HG03571 (cell line): ENCODE data around the gene TREML2.
"Not testable (repeated sequence)": the region's sequence is repeated elsewhere in the genome, so short reads cannot be mapped to it uniquely, and the experiment has no call there.

ENCODE experiments used
- ATAC-seq: cut with Tn5 transposase; IDR thresholded peaks from one replicate; pipeline ENCODE4 v1.9.1; 2021; ENCODE audit not compliant: unreplicated experiment

The TREML2 gene

DNA sequence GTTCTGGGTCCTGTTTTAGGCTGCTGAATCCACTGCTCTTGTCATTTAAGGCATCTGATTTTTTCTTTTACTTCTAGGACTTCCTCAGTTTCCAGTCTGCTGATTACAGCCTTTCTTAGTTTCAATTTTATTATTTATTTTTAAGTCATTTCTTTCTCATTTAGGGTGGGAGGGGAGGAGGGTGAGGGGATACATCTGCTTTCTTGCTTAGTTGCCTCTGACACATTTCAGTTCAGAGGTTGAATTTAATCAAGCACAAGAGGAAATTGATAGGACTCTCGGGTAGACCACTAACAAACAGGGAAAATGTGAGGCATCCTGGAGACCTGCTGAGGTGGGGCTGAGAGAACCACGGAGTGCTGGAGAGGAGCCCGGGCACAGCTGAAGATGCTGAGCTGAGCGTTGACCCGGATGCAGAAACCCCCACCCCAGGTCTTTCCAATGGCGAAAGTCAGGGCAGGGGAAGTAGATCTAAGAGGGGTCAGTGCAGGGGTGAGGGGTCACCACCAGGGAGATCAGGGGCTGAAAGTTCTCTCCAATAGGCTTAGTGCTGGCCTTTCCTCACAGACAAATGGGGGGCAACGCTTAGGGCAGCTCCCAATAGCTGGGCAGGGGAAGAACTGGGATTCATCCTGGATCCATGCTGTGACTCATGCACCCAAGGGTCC is 7.6 kb upstream of the TREML2 start:
- ATAC-seq, result no peak

DNA sequence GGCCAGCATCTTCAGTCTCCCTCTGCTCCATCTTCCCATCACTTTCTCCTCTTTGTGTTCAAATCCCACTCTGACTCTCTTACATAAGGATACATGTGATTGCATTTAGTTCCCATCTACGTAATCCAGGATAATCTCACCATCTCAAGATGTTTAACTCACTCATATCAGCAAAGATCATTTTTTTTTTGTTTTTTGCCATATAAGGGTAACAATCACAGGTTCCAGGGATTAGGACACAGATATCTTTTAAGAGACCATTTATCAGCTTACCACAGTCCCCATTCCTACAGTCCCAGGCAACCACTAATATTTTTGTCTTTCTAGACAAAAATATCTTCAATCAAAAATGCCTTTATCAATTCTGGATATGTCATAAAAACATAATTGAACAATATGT is 3.2 kb upstream of the TREML2 start:
- no peak for ATAC-seq

DNA sequence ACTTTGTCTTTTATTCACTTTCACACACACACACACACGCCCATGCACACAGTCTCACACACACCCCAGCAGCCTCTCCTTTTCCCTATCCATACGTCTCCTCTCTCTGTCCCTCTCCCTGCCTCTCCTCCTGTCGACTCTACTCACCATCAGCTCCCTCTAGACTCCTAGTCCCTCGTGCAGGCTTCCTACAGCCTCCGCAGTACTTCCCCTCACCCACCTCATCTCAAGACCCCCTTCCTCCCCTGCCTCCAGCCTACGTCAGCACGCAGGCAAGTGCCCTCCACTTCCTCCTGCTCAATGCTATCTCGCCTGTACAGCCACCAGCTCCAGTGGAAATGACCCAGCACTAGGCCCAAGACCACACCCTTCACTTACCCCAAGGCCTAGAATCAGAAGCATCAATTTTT is 820 bp upstream of the TREML2 start:
- ATAC-seq, result no peak

DNA sequence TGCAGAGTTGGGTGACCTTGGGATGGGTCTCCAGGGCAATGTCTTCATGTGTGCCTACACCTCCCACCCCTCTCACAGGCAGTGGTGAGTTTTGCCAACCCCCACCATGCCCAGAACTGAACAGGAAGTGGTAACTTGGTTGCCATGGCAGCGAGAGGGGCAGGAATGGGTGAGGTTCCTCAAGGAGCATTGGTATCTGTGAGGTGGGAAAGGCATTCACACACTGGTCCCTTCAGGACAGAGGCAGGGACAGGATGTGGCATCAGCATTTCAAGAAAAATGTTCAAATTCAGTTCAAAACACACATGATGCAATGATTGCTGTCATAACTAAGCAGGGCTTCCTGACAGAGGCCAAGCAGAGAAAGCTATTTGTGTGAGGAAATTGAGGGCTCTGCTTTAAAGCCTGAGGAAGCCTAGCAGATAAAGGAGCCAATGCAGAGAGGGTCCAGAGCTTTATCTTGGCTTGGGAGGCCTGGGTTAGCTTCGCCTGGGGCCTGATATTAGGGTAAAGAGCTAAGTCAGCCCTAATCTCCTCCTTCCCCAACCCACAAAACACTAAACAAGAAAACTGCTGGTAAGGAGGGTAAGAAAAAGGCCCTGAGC is 551 bp downstream of the TREML2 start:
- no peak for ATAC-seq

DNA sequence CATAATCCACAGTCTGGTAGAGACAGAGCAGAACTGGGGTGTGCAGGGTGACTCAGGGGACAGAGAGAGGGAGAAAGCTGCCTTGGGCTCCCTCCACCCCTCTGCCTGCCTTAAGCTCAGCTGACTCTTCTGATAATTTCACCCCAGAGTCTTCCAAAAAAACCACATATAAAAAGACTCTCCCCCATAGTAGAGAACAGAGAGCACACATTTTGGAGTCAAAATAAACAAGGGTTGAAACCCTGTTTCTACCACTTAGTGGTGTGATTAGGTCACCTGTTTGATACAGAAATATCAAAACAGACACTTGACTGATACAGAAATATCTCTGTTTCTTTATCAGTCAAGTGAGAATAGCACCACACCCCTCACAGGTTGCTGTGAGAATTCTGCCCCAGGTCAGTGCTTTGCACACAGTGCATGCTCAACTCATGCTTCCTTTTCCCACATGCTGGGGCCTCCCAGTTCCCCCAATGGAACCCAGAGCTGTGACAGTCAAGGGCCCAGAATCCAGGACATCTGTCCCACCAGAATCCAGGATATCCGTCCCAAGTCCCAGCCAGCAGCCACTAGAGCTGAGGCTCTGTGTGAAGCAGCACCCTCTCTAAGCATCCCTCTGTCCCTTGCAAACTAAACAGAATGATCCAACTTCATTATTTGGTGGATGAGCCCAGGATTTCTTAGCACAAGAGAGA is 1.2 kb downstream of the TREML2 start:
- no peak for ATAC-seq

DNA sequence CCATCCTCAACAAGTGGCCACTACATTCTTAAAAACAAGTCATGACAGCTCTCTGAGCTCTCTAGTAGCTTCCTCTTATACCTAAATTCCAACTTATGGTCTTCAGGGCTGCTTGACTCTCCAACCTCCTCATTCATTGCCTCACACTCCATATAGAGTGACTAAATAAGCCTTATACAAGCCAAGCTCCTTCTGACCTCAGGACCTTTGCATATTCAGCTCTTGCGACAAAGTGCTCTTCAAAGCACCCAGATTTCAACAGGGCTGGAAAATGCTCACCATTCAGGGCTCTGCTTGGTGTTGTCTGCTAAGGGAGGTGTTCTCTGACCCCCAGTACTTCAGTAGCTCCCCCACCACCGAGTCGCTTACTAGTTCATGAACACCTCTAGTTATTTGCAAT is 3.7 kb downstream of the TREML2 start:
- ATAC-seq, result no peak

DNA sequence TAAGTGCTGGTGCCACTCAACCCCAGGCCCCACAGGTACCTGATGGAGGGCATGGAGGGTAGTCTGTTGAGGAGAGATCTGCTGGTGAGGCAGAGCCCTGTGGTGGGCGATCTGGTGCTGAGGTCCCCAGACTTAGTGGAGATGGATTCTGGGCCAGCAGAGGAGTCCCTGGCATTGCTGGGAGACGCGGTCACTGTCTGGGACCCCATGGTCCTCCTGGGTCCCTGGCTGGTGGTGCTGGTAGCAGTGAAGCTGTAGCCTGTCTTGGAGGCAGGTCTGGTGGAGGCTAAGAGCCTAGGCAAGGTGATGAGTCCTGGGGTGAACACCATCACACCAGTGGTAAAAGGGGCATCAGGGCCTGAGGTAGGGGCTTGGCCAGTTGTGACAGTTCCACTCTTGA is 6.6 kb downstream of the TREML2 start:
- ATAC-seq, result no peak

DNA sequence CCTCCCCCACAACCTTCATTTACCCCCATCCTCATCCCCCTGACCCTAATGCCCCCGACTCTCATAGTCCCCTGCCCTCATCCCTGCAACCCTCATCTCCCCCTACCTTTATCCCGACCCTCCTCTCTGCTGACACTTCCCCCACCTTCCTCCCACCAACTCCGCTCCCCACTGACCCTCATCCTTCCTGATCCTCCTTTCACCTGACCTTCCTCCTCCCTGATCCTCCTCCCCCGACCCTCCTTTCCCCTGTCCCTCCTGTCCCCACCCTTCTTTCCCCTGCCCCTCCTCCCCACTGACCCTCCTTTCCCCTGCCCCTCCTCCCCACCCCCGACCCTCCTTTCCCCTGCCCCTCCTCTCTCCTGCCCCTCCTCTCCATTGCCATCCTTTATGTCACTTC is 7.1 kb downstream of the TREML2 start:
- ATAC-seq, result no peak

DNA sequence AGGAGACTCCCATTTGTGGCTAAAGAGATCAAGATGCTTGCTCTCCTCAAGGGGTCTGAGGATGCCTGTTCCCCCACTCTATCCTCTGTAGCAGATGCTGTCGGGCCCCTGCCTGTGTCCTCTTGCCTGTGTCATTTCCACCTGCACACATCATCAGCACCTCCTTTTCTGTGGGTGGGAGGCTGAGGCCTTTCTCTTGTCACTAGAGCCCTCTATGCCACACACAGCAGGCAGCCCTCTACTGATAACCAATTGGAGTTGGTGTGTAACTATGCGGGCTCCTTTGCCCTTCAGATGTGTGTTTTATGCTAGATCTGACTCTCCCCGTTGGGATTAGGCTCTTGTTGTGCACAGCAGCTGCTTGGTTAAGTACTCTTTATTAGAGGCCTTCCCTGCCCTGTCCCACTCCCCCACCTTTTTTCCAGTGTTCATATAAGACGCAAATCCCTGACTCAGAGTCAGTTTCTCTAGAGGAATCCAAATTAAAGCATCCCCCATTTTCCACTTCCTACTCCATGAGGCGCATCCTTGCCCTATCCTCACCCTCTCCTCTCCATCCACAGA is 7.7 kb downstream of the TREML2 start:
- ATAC-seq, result no peak

DNA sequence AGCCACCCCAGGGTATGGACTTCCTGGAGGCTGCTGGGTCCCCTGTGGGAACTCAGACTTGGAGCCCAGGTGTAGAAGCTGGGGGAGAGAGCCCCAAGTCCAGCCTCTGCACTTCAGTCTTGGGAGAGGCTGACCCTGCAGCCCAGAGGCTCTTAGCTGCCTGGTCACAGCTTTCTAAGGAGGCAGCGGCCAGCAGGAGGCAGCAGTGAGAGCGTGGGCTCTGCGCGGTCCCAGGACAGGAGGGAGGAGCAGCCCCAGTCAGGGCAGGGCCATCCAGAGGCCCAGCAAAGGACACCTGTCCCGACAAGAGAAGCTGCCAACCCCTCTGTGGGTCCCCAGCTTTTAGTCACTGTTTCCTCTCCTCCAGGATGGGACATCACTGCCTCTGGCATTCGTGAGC is 9.4 kb downstream of the TREML2 start:
- ATAC-seq, result no peak

DNA sequence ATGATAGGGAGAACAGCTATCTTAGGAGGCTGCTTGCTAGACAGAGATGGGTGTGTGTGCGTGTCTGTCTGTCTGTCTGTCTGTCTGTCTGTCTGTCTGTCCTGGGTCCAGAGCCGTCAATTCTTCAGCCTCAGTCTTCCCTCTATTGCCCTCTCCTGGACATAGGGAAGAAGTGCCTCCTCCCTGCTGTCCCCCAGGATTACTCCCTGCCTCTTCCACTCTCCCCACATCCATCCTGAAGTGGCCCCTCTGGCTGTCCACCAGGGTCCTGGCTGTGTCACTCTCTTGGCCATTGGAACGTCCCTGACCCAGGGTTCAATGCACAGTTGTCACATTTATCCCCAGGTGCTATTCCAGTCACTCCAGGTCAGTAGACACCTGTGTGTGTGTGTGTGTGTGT is 10.2 kb downstream of the TREML2 start:
- no peak for ATAC-seq

DNA sequence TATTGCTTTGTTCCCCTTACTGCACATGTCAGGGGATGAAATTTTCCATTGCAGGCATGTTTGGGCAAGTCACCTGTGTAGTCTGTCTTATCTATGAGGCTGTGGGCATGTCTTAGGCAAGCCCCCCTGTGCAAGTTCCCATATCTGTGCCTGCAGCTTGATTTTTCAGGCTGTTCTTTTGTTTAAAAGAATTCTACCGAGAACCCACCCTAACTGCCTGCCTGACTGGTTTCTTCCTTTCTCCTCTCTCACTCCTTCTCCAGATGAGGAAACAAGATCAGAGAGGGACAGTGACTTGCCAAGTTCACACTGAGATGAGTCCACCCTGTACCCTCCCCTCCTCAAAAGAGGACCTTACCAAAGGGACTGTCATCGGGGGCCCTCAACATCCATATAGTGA is 11.0 kb downstream of the TREML2 start:
- no peak for ATAC-seq

DNA sequence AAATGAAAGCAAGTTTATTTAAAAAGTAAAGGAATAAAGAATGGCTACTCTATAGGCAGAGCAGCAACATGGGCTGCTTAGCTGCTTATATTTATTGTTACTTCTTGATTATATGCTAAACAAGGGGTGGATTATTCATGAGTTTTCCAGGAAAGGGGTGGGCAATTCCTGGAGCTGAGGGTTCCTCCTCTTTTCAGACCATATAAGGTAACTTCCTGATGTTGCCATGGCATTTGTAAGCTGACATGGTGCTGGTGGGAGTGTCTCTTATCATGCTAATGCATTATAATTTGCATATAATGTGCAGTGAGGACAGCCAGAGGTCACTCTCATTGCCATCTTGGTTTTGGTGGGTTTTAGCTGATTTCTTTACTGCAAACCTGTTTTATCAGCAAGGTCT is 11.9 kb downstream of the TREML2 start:
- ATAC-seq, result not testable (repeated sequence)

DNA sequence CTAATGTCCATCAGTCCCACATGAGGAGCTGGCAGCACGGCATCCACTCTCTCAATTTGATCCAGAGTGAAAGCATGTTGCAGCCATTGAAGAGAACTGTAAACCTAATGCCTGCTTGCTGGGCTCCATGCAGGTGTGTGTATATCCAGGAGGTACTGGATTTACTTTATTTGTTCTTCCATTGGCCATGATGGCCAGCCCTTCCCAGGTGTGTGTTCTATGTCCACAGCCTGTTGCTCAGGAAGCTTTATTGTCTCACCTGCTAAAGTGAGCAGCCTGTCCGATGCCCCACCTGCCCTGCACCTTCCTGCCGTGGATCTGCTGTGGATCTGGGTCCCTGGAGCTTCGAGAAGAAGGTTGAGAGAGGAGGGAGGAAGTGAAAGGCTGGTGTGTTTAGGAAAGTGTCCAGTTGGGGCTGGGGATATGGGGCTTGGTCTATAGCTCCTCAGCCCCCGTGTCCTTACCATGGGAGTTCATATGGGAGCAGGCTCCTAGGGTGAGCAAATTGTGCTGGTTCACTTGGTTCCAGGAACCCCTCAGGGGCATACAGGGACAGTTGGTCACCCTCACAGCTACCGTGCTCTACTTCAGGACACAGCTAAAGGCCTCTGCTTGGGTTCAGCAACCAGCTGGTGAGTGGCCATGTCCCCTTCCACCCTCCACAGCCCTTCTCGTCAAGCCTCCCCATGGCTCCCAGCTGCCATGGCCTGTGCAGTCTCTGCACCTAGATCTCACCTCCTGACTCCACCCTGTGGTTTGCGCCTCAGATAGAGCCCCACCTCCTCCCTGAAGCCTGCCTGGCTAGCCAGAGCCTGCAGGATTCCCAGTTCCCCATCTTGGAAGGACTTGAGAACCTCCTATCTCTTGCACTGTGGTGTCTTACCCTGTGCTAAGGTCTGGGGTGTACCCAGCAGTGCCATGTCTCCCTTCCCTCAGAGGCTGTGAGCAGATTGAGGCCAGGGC is 12.7 kb downstream of the TREML2 start:
- no peak for ATAC-seq

DNA sequence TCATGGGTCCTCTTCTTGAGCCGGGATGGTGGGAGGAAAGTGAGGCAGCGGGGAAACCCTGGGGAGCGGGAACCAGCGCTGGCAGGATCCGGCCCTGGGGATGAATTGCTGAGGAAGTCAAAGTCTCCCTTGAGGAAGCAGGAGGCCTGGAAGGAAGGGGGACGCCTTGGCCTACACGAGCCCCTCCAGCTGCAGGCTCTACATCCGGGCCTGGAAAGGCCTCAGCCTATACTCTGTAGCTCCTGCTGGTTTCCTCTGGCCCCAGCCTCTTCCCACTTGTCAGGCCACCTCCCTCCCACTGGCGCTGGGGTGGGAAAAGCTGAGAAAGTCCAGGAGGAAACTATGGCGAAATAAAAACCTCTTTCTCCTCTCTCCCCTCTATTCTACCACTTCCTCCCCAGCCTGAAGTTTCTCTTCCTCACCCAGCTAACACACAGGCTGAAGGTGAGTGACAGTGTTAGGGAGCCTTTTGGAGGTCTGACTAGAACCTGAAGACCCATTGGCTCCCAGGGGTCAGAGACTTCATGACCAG is 14.9 kb downstream of the TREML2 start:
- ATAC-seq, result no peak

DNA sequence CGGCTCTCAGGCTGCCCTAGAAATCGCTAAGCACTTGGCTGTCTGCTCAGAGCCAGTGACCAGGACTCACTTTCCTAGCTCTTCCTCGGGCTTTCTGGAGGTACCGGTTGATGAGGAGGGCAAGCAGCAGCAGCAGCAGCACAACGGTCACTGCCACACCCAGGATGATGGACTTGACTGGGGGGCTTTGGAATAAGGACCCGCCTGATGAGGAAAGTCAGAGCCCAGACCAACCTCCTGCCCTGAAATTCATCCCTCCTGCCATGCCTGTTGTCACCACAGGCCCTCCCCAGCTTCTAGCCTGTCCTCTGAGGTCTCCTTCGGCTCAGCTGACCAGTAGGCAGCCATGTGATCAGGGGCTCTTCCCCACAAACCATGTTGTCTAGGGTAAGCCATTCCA is 16.2 kb downstream of the TREML2 start:
- no peak for ATAC-seq

DNA sequence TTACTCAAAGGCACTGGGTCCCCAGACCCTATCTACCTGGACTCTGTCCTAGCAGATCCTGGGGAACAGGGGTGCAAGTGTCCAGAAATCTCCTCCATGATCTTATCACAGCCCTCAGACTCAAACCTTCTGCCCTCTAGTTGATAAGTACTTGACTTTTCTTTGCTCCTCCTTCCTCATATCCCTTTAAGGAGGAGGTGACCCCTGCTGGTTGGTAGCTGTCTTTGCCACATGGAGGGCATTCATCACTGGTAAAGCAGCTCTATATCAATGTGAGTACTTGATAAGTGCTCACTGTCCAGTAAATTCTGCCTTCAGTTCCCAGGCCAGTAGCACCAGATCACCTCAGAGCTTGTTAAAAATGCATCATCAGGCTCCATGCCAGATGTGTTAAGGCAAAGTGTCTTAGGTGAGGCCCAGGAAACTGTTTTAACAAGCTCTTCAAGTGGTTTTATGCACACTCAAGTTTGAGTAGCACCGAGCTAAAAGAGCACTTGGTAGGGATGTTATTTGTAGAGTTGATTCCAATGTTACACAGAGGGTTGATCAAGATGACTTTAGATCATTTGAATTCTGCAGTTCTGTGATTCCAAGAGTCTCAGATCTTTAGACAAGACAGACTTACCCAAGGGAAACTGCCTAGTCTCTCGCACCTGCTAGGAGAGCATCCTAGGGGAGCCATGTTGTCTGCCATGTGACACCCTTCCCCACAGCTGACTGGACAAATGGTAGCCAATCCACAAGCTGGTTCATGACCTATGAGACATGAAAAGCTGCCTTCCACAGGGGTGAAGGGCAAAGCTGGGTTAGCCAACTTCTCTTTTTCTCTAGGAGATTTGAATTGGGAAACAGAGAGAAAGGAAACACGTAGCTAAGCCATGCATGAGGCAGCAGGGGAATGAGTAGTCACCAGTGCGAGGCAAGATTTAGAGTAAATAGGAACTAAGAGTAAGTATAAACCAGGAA is 18.6 kb downstream of the TREML2 start:
- no peak for ATAC-seq

DNA sequence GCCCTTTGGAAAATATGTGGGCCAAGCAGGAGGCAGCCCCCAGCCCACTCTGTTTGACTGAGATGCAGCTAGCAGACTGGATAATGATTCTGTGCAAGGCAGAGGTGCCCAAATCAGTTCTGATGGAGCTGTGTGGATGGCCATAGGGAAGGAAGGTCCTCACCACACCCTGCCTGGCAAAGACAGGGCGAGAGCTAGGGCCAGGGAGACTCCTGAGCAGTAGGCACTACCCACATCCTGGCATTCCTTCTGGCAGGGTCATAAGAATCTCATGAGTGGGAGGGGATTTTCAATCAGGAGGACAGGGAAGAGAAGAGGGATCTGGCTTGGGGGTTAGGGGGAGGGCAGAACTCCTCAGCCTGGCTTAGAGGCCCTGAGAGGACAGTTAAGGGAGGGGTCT is 19.4 kb downstream of the TREML2 start:
- ATAC-seq, result no peak

DNA sequence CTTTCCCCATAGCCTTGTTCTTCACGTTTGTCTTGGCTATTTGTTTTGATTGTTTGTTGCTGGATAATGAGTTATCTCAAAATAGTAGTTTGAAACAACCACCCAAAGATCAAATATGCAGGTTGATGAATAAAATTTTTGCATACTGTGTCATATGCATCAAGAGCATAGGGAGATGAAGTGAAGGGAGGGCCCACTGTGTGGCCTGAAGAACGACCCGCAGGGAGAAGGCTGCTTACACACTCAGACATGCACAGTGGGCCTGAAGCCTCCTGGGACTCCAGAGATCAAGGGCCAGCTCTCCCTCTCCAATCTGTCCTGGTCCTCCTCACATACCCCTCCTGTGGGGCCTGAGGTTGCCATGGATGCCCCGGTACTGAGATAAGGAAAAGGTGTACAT is 21.8 kb downstream of the TREML2 start:
- no peak for ATAC-seq

DNA sequence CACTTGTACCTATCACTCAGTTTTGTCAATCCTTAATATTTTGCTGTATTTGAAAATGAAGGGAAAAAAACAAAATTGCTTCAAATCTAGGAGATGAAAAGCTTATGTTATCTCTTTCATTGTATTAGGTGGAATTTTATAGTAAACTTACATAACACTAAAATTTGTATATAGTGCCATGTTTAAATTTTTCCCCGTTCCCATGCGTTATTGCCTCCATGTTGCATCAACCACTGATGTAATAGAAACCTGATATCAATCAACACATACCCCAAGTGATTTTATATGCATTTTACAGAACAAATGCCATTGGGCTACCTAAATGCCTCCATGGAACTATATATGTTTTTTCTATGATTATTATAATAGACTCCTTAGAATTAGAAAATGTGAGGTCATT is 23.3 kb downstream of the TREML2 start:
- no peak for ATAC-seq
